Gastrocnemius medialis (tissue), 4 donors: ENCODE data around the gene CD19.
"Not testable (repeated sequence)": the region's sequence is repeated elsewhere in the genome, so short reads cannot be mapped to it uniquely, and the experiment has no call there.

Experiments used
- POLR2A ChIP-seq, 2 donors: fragments of 450-650 bp; IDR thresholded peaks; one replicate each; pipeline ENCODE4 v1.6.1; 2017; ENCODE audit warnings: antibody characterized with exemption in 2 of 2, mild to moderate bottlenecking in 2 of 2, moderate library complexity in 2 of 2
- TF ChIP-seq, protein P1 (sequence below), 5 experiments: fragments of 450-650 bp in 3 of 5; fragments of 200-600 bp in 2 of 5; sonication (generic) in 2 of 5; IDR thresholded peaks in 4 of 5; conservative IDR thresholded peaks in 1 of 5; 1 replicate in 4 of 5; 2 replicates in 1 of 5; pipeline ENCODE4 v1.5.1; 2016 to 2019; ENCODE audit warnings: antibody characterized with exemption in 5 of 5, mild to moderate bottlenecking in 3 of 5, moderate library complexity in 3 of 5

DNA sequence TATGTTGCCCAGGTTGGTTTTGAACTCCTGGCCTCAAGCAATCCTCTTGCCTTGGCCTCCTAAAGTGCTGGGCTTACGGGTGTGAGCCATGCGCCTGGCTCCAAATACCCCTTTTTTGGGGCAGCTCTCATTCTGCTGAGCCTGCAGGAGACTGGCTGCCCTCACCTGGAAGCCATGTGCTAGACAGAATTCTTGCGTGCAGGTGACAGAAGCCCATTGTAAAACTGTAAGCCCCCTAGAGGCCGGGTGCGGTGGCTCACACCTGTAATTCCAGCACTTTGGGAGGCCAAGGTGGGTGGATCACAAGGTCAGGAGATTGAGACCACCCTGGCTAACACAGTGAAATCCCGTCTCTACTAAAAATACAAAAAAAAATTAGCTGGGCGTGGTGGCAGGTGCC lies 48.6 kb downstream of the CD19 start:
- TF ChIP-seq, protein P1, sequence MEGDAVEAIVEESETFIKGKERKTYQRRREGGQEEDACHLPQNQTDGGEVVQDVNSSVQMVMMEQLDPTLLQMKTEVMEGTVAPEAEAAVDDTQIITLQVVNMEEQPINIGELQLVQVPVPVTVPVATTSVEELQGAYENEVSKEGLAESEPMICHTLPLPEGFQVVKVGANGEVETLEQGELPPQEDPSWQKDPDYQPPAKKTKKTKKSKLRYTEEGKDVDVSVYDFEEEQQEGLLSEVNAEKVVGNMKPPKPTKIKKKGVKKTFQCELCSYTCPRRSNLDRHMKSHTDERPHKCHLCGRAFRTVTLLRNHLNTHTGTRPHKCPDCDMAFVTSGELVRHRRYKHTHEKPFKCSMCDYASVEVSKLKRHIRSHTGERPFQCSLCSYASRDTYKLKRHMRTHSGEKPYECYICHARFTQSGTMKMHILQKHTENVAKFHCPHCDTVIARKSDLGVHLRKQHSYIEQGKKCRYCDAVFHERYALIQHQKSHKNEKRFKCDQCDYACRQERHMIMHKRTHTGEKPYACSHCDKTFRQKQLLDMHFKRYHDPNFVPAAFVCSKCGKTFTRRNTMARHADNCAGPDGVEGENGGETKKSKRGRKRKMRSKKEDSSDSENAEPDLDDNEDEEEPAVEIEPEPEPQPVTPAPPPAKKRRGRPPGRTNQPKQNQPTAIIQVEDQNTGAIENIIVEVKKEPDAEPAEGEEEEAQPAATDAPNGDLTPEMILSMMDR (IDR thresholded peaks at IDR 0.05 in 4 of 5, conservative IDR thresholded peaks at IDR 0.05 in 1 of 5), result not testable (repeated sequence)
- not testable (repeated sequence) for TF ChIP-seq POLR2A (IDR thresholded peaks at IDR 0.05)
